ENCODE measurements around the gene GTF2A1L.

Gene GTF2A1L

GRCh38 chr2:48709096-48710034, 91.7 kb downstream of the GTF2A1L start:
- DNase-seq: no peak

DNA sequence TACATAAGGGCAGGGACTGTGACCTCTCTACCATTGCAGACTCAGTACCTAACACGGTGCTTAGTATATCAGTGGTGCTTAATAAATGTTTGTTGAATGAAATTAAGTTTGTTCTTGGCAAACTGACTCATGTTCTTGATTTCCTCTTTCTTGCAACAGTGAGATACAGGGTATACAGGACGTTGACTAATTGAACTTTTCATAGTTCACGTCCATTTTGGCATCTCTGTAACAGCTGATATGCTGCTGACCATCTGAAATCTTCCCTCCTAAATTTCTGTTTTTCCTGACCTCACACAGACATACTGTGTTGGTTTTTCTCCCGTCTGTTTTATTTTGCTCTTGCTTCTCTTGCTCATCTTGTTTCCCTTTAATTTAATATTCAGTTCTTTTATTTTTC, 93.7 kb downstream of the GTF2A1L start:
- DNase-seq: no peak

DNA sequence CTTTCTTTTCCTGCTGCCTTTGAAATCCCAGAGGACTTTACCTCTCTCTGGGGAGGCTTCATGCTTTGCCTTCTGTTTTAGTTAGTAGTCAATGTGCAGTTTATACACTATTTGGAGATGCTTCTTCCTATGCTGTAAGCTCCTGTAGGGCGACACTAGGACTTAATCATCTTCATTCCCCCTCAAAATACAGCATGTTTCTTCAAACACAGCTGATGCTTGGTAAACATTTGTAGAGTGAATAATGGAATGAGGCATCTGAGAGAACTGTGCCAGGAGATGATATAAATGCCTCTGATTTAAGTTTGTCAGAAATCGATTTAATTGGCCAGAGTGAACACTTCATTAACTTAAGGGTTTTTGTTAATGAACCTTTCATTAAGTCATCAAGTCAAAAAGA, 94.5 kb downstream of the GTF2A1L start:
- DNase-seq: no peak

DNA sequence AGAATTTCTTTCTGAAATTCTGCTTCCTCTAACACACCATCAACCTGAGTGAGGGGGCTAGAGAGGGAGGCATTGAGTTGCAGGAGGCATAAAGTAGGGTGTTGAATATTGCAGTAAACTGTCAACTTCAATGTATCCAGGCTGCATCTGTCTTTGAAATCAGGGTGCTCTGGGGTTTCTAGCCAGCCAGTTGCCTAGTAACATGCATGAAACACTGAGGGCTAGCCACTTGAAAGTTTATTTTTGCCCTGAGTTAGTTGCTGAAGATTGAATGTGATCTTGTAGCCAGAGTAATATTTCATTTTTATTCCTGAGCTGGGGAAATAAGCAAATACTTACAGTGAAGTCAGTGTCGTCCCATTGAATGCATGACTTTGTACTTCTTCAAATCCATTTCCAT, 96.0 kb downstream of the GTF2A1L start:
- DNase-seq: no peak

GRCh38 chr2:48714245-48714644, 96.6 kb downstream of the GTF2A1L start:
- no peak for DNase-seq

DNA sequence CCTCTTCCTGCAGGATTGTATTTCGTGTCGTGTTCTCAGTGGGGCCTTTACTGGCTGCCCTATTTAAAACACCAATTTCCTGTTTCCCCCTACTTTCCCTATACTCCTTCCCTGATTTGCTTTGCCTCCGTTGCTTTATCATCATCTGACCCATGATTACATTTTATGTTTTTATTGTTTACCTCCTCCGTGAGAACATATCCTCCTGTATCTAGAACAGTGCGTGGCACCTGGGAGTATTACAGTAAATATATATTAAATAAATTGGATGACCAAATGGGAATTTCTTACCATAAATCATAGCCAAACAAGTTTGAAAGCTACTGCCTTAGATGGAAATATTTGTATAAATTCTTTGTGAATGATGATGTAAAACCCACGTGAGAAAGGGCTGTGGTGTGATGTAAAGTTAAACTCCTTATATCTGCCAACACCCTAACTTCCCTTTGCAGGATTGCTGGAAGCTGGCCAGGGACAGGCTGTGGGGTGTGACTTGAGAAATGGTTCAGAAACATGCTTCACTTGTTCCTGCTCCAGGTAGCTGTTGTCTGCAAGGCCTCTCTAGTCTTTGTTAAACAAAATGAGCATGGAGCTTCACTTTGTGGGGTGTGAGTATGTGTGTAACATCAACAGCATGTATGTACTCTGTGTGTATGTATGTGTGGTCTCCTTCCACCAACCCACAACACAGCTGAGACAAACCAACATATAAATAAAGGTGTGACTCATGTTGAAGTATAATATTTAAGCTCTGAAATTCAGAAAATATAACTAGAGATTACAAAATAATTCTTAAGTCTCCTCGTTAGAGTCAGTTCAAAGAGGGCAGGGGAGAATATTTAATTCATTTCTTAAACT, 97.6 kb downstream of the GTF2A1L start:
- no peak for DNase-seq

DNA sequence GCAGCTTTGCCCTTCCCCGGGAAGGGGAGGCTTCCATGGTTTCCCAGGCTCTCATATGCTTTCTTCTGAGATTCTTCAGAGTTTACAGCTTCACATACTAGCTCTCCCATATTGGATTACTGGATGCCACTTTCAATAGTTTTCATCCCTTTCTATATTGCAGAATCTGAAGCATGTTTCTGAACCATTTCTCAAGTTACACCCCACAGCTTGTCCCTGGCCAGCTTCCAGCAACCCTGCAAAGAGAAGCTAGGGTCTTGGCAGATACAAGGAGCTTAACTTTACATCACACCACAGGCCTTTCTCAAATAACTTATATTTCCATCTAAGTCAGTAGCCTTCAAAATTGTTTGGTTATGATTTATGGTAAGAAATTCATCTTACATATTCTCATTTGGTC, 98.3 kb downstream of the GTF2A1L start:
- DNase-seq: no peak

DNA sequence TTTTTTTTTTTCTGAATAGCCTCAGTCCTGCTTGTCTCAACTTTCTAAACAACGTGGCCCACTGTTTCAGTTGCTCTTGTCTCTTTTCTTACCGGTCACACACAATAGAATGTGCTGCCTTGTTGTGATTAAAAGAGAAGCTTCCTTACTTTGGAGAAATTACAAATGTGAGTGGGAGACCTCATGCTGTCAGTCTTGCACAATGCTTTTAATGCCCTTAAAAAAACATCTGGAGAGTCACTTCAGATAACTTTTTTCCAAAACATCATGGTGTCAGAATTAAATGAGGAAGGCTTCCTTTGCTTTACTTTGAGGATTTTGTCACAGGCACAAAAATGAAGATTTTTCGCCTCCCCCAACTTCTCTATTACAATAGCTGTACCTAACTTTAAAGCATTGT, 100.2 kb downstream of the GTF2A1L start:
- no peak for DNase-seq

DNA sequence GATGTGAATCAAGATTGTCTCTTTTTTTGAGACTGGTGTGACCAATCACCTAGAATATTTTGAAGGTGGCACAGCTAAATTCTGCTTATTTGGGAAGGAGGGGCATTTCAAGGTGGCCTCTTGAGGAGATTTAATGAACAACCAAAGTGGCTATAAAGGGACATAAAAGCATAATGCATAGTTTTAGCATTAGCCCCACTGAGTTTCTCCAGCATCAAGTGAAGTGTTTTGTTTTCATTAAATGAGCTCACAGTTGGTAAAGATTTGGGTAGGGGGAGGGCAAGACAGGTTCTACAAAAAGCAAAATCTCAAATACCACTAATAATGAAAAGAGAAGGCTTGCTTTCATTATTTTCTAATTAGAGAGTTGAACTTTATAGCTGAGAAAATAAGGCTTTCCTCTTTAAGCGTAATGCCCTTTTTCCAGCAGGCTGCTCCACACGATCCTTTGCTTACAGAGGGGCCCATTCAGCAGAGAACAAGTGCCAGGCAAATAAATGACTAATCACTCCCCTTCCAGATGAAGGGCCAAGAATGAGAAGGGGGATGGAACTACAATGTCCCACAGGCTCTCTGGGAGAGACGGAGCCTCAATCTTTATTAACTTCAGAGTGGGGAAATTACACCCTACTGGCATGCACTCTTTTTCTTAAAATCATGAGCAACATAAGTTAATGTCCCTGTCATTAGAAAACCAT, 102.0 kb downstream of the GTF2A1L start:
- DNase-seq: no peak

DNA sequence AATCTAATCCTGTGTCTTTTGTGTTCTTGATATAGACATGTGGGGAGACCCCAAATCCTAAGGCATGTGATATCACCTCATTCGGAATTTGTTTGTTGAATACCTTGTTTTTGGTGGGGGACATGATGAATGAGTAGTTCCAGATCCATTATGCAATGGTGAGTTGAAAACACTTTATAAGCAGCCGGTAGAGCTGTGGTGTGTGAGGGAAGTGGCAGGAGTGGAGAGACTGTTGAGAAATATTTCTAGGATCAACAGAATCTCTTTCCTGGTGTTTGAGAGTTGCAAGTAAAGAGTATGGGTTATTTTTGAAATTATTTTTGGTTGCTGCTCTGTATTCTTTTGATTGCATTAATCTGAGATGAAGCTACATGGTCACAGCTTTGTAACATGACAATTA, 103.5 kb downstream of the GTF2A1L start:
- DNase-seq: no peak

DNA sequence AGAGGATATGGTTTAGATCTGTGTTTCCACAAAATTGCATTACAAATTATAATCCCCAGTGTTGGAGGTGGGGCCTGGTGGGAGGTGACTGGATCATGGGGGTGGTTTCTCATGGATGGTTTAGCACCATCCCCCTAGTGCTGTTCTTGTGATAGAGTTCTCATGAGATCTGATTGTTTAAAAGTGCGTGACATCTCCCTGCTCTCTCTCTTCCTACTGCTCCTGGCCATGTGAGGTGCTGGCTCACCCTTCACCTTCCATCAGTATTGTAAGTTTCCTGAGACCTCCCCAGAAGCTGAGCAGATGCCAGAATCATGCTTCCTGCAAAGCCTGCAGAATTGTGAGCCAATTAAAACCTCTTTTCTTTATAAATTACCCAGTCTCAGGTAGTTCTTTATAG, 104.7 kb downstream of the GTF2A1L start:
- no peak for DNase-seq

DNA sequence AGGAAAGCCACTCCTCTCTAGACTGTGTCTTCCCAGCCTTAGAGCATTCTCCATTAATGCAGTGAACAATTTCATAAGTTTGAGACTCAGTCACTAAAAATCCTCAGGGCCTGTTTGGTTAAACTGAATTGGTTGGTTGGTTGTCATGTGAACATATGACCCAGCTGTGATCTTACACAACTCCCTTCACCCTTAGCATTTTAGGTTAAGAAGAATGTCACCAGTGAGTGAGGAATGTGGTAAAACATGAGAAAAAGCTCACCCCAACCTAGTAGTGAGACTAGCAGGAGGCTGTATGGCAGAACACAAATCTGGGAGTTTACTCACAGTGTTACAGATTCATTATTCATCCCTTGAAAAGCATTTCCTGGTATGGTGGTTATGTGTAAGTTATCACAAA, 105.5 kb downstream of the GTF2A1L start:
- no peak for DNase-seq

- DNase-seq: no peak
These were observed 106.6 kb downstream of the GTF2A1L start for GRCh38 chr2:48724278-48724677.

GRCh38 chr2:48725696-48726494, 108.2 kb downstream of the GTF2A1L start:
- DNase-seq: no peak

DNA sequence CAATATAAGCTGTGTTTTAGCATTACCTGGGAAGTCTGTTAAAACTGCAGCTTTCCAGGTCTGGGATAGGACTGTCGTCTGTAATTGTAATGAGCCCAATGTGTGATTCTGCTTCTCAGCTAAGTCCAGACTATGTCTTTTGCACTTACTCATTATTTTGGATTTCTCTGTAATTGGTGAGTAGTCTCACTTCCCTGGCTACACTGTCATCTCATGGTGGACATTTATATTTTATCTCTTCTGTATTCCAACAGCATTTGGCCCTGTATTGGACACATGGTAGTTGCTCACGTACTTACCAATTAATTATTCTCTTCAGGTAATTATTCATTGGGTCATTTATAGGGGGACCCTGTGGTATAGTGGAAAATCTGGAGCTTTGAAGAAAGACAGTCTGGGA, 109.9 kb downstream of the GTF2A1L start:
- no peak for DNase-seq

DNA sequence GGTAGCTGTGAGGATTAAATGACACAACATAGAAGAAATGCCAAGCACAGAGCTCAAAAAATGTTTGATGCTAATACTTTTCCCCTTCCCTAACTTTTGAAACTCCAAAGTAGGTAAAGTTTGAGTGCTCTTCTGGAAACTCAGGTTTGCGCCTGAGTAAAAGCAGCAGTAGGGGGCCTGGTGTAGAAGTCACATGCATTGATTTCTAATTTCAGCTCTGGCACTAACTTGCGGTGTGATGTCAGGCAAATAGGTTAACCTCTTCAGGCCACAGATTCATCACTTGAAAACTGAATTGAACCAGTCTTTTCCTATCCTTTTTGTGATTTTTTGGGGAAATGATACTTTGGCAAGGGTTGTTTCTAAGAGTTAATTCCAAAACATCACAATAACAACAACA, 110.6 kb downstream of the GTF2A1L start:
- DNase-seq: no peak

DNA sequence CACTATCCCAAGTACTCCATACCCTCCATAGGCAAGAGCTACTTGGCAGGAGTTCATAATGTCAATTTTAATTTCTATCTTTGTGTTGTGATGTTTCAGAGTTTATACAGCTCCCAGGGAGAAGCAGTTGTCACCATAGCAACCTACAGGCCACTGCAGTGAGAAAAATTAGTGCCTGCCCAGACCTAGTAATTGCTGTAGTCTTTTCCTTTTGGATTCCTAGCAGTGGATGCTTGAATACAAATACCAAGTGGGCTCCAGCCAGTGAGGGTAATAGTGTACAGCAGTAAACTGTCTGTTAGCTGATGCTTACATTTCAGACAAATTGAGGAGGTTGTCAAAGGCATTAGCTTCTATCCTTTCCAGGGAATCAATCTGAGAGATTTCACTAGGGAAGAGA, 111.2 kb downstream of the GTF2A1L start:
- DNase-seq: no peak
